Right lobe of liver (tissue), 6 donors: ENCODE results near the gene NAB2. TPM values are rescaled to one million over a fixed set of nuclear protein-coding genes. Genes with fewer than 3 reads are reported as not detected.

ENCODE experiments used
- ATAC-seq, 4 donors: fragments of 200-7000 bp; cut with Tn5 transposase; one replicate each; pipeline ENCODE4 v1.9.1; 2020; ENCODE audit warnings: mild to moderate bottlenecking in 4 of 4, moderate library complexity in 4 of 4
- DNase-seq, 3 donors: peaks; one replicate each; pipeline ENCODE4 v3.0.0-alpha.2; 2020
- H3K27ac ChIP-seq, 3 donors: fragments of 200-600 bp; one replicate each; pipeline ENCODE4 v1.8.0; 2022
- H3K27me3 ChIP-seq, 2 donors: fragments of 200-600 bp; one replicate each; pipeline ENCODE4 v1.8.0; 2022
- H3K36me3 ChIP-seq, 4 donors: fragments of 200-600 bp; sonication (generic) in 1 of 4; one replicate each; pipeline versions ENCODE4 v1.5.1 to v1.8.0; 2017 to 2022; ENCODE audit warnings: control low read depth in 1 of 4
- H3K4me1 ChIP-seq, 4 donors: fragments of 200-600 bp; sonication (generic) in 1 of 4; one replicate each; pipeline versions ENCODE4 v1.5.1 to v1.8.0; 2017 to 2022; ENCODE audit warnings: control low read depth in 1 of 4
- H3K4me3 ChIP-seq, 3 donors: fragments of 200-600 bp; one replicate each; pipeline ENCODE4 v1.8.0; 2022
- H3K9me3 ChIP-seq, 4 donors: fragments of 200-600 bp; sonication (generic) in 1 of 4; one replicate each; pipeline versions ENCODE4 v1.5.1 to v1.8.0; 2017 to 2022; ENCODE audit warnings: control low read depth in 1 of 4
- POLR2A ChIP-seq: fragments of 450-650 bp; IDR thresholded peaks from one replicate; pipeline ENCODE4 v1.6.1; 2017; ENCODE audit warnings: antibody characterized with exemption, mild to moderate bottlenecking
- WGBS: methylation state at CpG from one replicate; pipeline ENCODE4 v1.1.6; 2018; ENCODE audit warnings: low coverage, low lambda C conversion rate; ENCODE audit not compliant: insufficient coverage; ENCODE audit errors: missing lambda C conversion rate; 5-methylcytosine and 5-hydroxymethylcytosine counted together
- intact Hi-C, 2 donors: fragments of 100-400 bp; cut with DNase I; formaldehyde crosslinking; loops; one replicate each; pipeline versions ENCODE4 v1.11.2 to v1.14.1; 2022
- total RNA-seq, 6 experiments: library from RNA; depleted of rRNA in 2 of 6; stranded (reverse); fragments of >200 nt in 2 of 6; fragmentation: NEBNext Ultra II Directional in 3 of 6; extraction: Animal tissue kit (Norgen Biotek cat#: 25700) in 3 of 6; gene quantifications; one replicate each; pipeline versions ENCODE4 v1.1.0 to v1.2.4, GENCODE V29; 2016 to 2023
- TF ChIP-seq, protein P1 (sequence below), 4 donors: fragments of 200-600 bp in 3 of 4; fragments of 450-650 bp in 1 of 4; IDR thresholded peaks; one replicate each; pipeline versions ENCODE4 v1.5.1 to v1.8.0; 2016 to 2022; ENCODE audit warnings: antibody characterized with exemption in 4 of 4, mild to moderate bottlenecking in 2 of 4
- donor health status: DM: no; HTN: yes; CAD: no.
- donor health status: DM: no; HTN: no; CAD: no.
- donor health status: DM: no; HTN: no; CAD: no.
- donor health status: DM: no; HTN: yes; CAD: no.
- donor health status: DM: no; HTN: yes; CAD: no.

The NAB2 gene
- total RNA-seq, 6 experiments from 2014 or later, result 6.1 to 13.1 (median 8.9) TPM

DNA sequence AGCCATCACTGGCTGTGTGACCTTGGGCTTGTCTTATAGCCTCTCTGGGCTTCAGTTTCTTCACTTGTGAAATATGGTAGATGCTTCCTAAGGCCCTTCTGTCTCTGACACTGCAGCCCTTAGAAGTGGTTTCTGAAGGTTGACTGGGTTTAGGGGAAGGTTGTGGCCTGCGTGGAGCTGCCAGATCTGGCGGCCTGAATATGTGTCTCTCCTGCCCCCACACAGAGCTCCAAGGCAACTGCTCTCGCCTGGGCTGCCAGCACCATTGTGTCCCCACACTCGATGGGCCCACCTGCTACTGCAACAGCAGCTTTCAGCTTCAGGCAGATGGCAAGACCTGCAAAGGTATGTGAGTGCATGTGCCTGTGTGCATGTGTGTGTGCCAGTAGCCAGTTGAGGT lies 54.5 kb downstream of the NAB2 start:
- Histone ChIP-seq H3K4me3 (no peak overlapping the region), H3K27me3 (no peaks in the 10 kb centered on the region), H3K36me3 (peaks cover 0 to 65% (median 37%) of the 10 kb centered on the region in 4 donors), H3K9me3 (no peaks in the 10 kb centered on the region), H3K4me1 (peaks cover 0 to 81% (median 38%) of the 10 kb centered on the region in 4 donors), H3K27ac (no peak overlapping the region)
- ATAC-seq (no peak), DNase-seq (no peak)
- intact Hi-C loops, result no loop called here
- 67% methylated on average over 3 of the region's 4 CpGs for WGBS
- TF ChIP-seq, protein P1, sequence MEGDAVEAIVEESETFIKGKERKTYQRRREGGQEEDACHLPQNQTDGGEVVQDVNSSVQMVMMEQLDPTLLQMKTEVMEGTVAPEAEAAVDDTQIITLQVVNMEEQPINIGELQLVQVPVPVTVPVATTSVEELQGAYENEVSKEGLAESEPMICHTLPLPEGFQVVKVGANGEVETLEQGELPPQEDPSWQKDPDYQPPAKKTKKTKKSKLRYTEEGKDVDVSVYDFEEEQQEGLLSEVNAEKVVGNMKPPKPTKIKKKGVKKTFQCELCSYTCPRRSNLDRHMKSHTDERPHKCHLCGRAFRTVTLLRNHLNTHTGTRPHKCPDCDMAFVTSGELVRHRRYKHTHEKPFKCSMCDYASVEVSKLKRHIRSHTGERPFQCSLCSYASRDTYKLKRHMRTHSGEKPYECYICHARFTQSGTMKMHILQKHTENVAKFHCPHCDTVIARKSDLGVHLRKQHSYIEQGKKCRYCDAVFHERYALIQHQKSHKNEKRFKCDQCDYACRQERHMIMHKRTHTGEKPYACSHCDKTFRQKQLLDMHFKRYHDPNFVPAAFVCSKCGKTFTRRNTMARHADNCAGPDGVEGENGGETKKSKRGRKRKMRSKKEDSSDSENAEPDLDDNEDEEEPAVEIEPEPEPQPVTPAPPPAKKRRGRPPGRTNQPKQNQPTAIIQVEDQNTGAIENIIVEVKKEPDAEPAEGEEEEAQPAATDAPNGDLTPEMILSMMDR (IDR thresholded peaks at IDR 0.05), result no peak
- no peak for TF ChIP-seq POLR2A

Other genes starting within 250 kb of the NAB2 start
- gene SDR9C7, start 154.7 kb upstream of the NAB2 start, total RNA-seq, result not detected
- 100 to 1,000 TPM in 4 of 6 experiments, 10 to 100 TPM in 2; 84.6 to 481 (median 147) TPM for gene RDH16, start 131.5 kb upstream of the NAB2 start, total RNA-seq
- gene ZBTB39, start 82.6 kb upstream of the NAB2 start, total RNA-seq, result 1 to 10 TPM; 1.8 to 3.7 (median 3.3) TPM
- gene TAC3, start 72.6 kb upstream of the NAB2 start, total RNA-seq, result not detected
- 1 to 10 TPM in 1 of 6 experiments, under 1 TPM in 4, not detected in 1; 0.27 to 1.9 (median 0.68) TPM for gene MYO1A, start 39.0 kb upstream of the NAB2 start, total RNA-seq
- 1 to 10 TPM; 3.8 to 6.2 (median 4.8) TPM for gene NEMP1, start 10.3 kb upstream of the NAB2 start, total RNA-seq
- 100 to 1,000 TPM in 3 of 6 experiments, 10 to 100 TPM in 3; 61.8 to 108 (median 94.7) TPM for gene STAT6, start 22.2 kb downstream of the NAB2 start, total RNA-seq
- 100 to 1,000 TPM; 268 to 387 (median 301) TPM for gene LRP1, start 39.4 kb downstream of the NAB2 start, total RNA-seq
- gene LRP1-AS, start 58.5 kb downstream of the NAB2 start, total RNA-seq, result not detected
- 1 to 10 TPM in 2 of 6 experiments, under 1 TPM in 1, not detected in 3; 0.87 to 1.5 (median 1.2) TPM for gene NXPH4, start 127.7 kb downstream of the NAB2 start, total RNA-seq
- gene SHMT2, start 140.6 kb downstream of the NAB2 start, total RNA-seq, result 100 to 1,000 TPM; 157 to 228 (median 194) TPM
- 1 to 10 TPM in 5 of 6 experiments, under 1 TPM in 1; 0.98 to 4.5 (median 1.8) TPM for gene STAC3, start 162.1 kb downstream of the NAB2 start, total RNA-seq